ENCODE data around the gene GDPD3. TPM values are rescaled to one million over a fixed set of nuclear protein-coding genes. Genes with fewer than 3 reads are reported as not detected.
A peak's percentile ranks its signal among the peaks of the same experiment; 100 is the strongest.

Gene GDPD3
- total RNA-seq, 6 donors from 2014 or later = 1.1 to 17.8 (median 5.4) TPM

GRCh38 chr16:30096105-30096861 lies 17.1 kb downstream of the GDPD3 start, which contains the start of gene YPEL3:
TSS of gene YPEL3 (minus strand) at chr16:30096213. CDS start at chr16:30095482, 731 bp downstream.
- WGBS, 2 donors = 15 to 92% methylated on average over 6 to 40 of the region's 77 CpGs
- H3K27me3 ChIP-seq = no peaks in the 10 kb centered on the region
- H3K27ac ChIP-seq = peak within 1 kb of the TSS; percentile 91 to 99 (median 96)
- peaks cover 2 to 16% (median 9%) of the 10 kb centered on the region in 4 donors for H3K36me3 ChIP-seq
- peaks cover 30 to 49% (median 38%) of the 10 kb centered on the region in 4 donors for H3K4me1 ChIP-seq
- H3K4me3 ChIP-seq = peak within 1 kb of the TSS; percentile 57 to 85 (median 80)
- no peak for TF ChIP-seq CTCF (IDR thresholded peaks at IDR 0.05)
- peak; percentile 64 to 71 for TF ChIP-seq POLR2AphosphoS5 (IDR thresholded peaks at IDR 0.05)
- TF ChIP-seq POLR2A (IDR thresholded peaks at IDR 0.05) = peak in 2 of 4 donors; percentile 80 to 88
- TF ChIP-seq EP300 (IDR thresholded peaks at IDR 0.05) = peak in 1 of 4 donors; percentile 19
- ATAC-seq (ENCODE audit: low FRiP score in 2 of 2) (peak; percentile 76 to 85), DNase-seq (peak; percentile 96 to 99)
- H3K9me3 ChIP-seq = peaks cover 0 to 26% (median 13%) of the 10 kb centered on the region in 4 donors

- no peak for TF ChIP-seq POLR2AphosphoS5 (IDR thresholded peaks at IDR 0.05)
- TF ChIP-seq EP300 (IDR thresholded peaks at IDR 0.05) = no peak
- TF ChIP-seq POLR2A (IDR thresholded peaks at IDR 0.05) = no peak
- TF ChIP-seq CTCF (IDR thresholded peaks at IDR 0.05) = no peak
- ATAC-seq (ENCODE audit: low FRiP score in 2 of 2) = no peak
- Histone ChIP-seq H3K27me3 (no peaks in the 10 kb centered on the region), H3K9me3 (peaks cover 0 to 26% (median 13%) of the 10 kb centered on the region in 4 donors), H3K27ac (peak overlapping the region; percentile 91 to 99 (median 96)), H3K36me3 (peaks cover 2 to 16% (median 9%) of the 10 kb centered on the region in 4 donors), H3K4me1 (peaks cover 38 to 58% (median 43%) of the 10 kb centered on the region in 4 donors), H3K4me3 (peak overlapping the region; percentile 57 to 85 (median 80))
- peak in 1 of 2 donors; percentile 84 for DNase-seq
- WGBS, 2 donors = 10 to 11% methylated on average over 1 to 30 of the region's 47 CpGs
Observed at GRCh38 chr16:30095166-30096078, 17.9 kb downstream of the GDPD3 start.

- 71 to 79% methylated on average over 3 to 11 of the region's 11 CpGs for WGBS, 2 donors
- peak overlapping the region; percentile 57 to 85 (median 80) for H3K4me3 ChIP-seq
- peak in 1 of 2 donors; percentile 81 for DNase-seq
- H3K27ac ChIP-seq = peak overlapping the region; percentile 91 to 99 (median 96)
- H3K9me3 ChIP-seq = peaks cover 0 to 26% (median 13%) of the 10 kb centered on the region in 4 donors
- no peaks in the 10 kb centered on the region for H3K27me3 ChIP-seq
- H3K36me3 ChIP-seq = peaks cover 2 to 16% (median 9%) of the 10 kb centered on the region in 4 donors
- peaks cover 38 to 60% (median 45%) of the 10 kb centered on the region in 4 donors for H3K4me1 ChIP-seq
- no peak for ATAC-seq (ENCODE audit: low FRiP score in 2 of 2)
- TF ChIP-seq POLR2AphosphoS5 (IDR thresholded peaks at IDR 0.05) (no peak), CTCF (IDR thresholded peaks at IDR 0.05) (no peak), EP300 (IDR thresholded peaks at IDR 0.05) (no peak), POLR2A (IDR thresholded peaks at IDR 0.05) (no peak)
Observed at GRCh38 chr16:30094541-30095165, 18.7 kb downstream of the GDPD3 start.

GRCh38 chr16:30092373-30093010 lies 20.8 kb downstream of the GDPD3 start:
- H3K4me1 ChIP-seq = peaks cover 38 to 60% (median 45%) of the 10 kb centered on the region in 4 donors
- ATAC-seq (ENCODE audit: low FRiP score in 2 of 2) = peak; percentile 79 to 89
- H3K27me3 ChIP-seq = no peaks in the 10 kb centered on the region
- WGBS, 2 donors = 4% methylated on average over 12 to 22 of the region's 22 CpGs
- H3K27ac ChIP-seq = peak overlapping the region; percentile 81 to 99 (median 96)
- H3K36me3 ChIP-seq = peaks cover 2 to 16% (median 9%) of the 10 kb centered on the region in 4 donors
- TF ChIP-seq POLR2AphosphoS5 (IDR thresholded peaks at IDR 0.05) (peak; percentile 81 to 93), CTCF (IDR thresholded peaks at IDR 0.05) (peak; percentile 58 to 84 (median 74)), POLR2A (IDR thresholded peaks at IDR 0.05) (peak in 1 of 4 donors; percentile 40), EP300 (IDR thresholded peaks at IDR 0.05) (peak in 1 of 4 donors; percentile 64)
- peak; percentile 95 to 96 for DNase-seq
- peak overlapping the region; percentile 14 to 58 (median 54) for H3K4me3 ChIP-seq
- H3K9me3 ChIP-seq = peaks cover 0 to 13% (median 6%) of the 10 kb centered on the region in 4 donors
